HG02938 (cell line): ENCODE measurements around the gene CARM1.
A peak's percentile ranks its signal among the peaks of the same experiment; 100 is the strongest.
"Not testable (repeated sequence)": the region's sequence is repeated elsewhere in the genome, so short reads cannot be mapped to it uniquely, and the experiment has no call there.

Experiments used
- ATAC-seq: cut with Tn5 transposase; IDR thresholded peaks from one replicate; pipeline ENCODE4 v1.9.1; 2021; ENCODE audit warnings: mild to moderate bottlenecking, moderate library complexity; ENCODE audit not compliant: unreplicated experiment

CARM1 gene

GRCh38 chr19:10870955-10871603 lies at the start of gene CARM1:
CARM1 (plus strand) TSS chr19:10871553; CDS start chr19:10871703, 150 bp downstream.
- peak; percentile 66 for ATAC-seq

GRCh38 chr19:10823690-10824089 lies 47.7 kb upstream of the CARM1 start:
- no peak for ATAC-seq

GRCh38 chr19:10826231-10826630 lies 45.1 kb upstream of the CARM1 start:
- no peak for ATAC-seq

- ATAC-seq = no peak
Observed at GRCh38 chr19:10826846-10827245, 44.5 kb upstream of the CARM1 start.

- no peak for ATAC-seq
Observed at GRCh38 chr19:10828981-10829821, 42.2 kb upstream of the CARM1 start.

GRCh38 chr19:10829967-10830366 lies 41.4 kb upstream of the CARM1 start:
- ATAC-seq = no peak

- no peak for ATAC-seq
Observed at GRCh38 chr19:10830370-10830769, 41.0 kb upstream of the CARM1 start.

GRCh38 chr19:10830931-10831779 lies 40.2 kb upstream of the CARM1 start:
- ATAC-seq = no peak

- ATAC-seq = no peak
Observed at GRCh38 chr19:10831987-10832938, 39.1 kb upstream of the CARM1 start.

- ATAC-seq = no peak
Observed at GRCh38 chr19:10832939-10833296, 38.4 kb upstream of the CARM1 start.

GRCh38 chr19:10835089-10835753 lies 36.1 kb upstream of the CARM1 start:
- ATAC-seq = no peak

GRCh38 chr19:10835754-10836478 lies 35.4 kb upstream of the CARM1 start, which contains the start of gene TMED1:
TMED1 (minus strand) TSS chr19:10836212; CDS start chr19:10836191, 21 bp downstream.
- ATAC-seq = peak; percentile 85

GRCh38 chr19:10836479-10837330 lies 34.6 kb upstream of the CARM1 start:
- no peak for ATAC-seq

- not testable (repeated sequence) for ATAC-seq
Observed at GRCh38 chr19:10837649-10838048, 33.7 kb upstream of the CARM1 start.

- ATAC-seq = no peak
Observed at GRCh38 chr19:10838377-10838776, 33.0 kb upstream of the CARM1 start.

GRCh38 chr19:10839114-10840050 lies 32.0 kb upstream of the CARM1 start:
- ATAC-seq = no peak

- ATAC-seq = no peak
Observed at GRCh38 chr19:10842788-10843187, 28.6 kb upstream of the CARM1 start.
